ENCODE measurements around the gene MAP3K20. TPM values are rescaled to one million over a fixed set of nuclear protein-coding genes. Genes with fewer than 3 reads are reported as not detected.

MAP3K20 gene
- total RNA-seq, 3 donors from 2014 or later: 8.8 to 238 (median 30.5) TPM

DNA sequence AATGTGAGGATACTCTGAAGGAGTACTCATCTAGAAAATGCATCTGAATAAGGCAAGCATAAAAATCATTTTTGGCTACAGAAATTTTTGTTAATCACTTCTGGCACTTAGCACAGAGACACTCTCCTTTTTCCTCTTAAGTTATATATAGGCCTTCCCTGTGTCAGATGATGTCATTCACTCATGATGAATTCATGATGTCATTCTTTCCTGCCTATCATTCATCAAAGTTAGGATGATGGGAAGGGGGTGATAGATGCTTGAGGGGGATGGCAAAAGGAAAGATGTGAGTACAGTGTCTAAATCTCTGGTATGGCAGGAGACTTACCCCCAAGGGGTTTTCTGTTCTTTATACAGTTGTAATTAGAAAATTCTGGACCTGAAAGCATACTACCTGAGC, 42.0 kb downstream of the MAP3K20 start:
- TF ChIP-seq, protein P1, sequence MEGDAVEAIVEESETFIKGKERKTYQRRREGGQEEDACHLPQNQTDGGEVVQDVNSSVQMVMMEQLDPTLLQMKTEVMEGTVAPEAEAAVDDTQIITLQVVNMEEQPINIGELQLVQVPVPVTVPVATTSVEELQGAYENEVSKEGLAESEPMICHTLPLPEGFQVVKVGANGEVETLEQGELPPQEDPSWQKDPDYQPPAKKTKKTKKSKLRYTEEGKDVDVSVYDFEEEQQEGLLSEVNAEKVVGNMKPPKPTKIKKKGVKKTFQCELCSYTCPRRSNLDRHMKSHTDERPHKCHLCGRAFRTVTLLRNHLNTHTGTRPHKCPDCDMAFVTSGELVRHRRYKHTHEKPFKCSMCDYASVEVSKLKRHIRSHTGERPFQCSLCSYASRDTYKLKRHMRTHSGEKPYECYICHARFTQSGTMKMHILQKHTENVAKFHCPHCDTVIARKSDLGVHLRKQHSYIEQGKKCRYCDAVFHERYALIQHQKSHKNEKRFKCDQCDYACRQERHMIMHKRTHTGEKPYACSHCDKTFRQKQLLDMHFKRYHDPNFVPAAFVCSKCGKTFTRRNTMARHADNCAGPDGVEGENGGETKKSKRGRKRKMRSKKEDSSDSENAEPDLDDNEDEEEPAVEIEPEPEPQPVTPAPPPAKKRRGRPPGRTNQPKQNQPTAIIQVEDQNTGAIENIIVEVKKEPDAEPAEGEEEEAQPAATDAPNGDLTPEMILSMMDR (IDR thresholded peaks at IDR 0.05): no peak
- H3K4me3 ChIP-seq: no peak overlapping the region
- intact Hi-C loops (cut with DNase I, micrococcal nuclease): no loop called here
- DNase-seq (no peak), ATAC-seq (no peak)
- H3K4me1 ChIP-seq (ENCODE audit: low read depth): no peaks in the 10 kb centered on the region
- H3K9me3 ChIP-seq: no peaks in the 10 kb centered on the region
- H3K36me3 ChIP-seq (ENCODE audit: low read depth): no peaks in the 10 kb centered on the region

DNA sequence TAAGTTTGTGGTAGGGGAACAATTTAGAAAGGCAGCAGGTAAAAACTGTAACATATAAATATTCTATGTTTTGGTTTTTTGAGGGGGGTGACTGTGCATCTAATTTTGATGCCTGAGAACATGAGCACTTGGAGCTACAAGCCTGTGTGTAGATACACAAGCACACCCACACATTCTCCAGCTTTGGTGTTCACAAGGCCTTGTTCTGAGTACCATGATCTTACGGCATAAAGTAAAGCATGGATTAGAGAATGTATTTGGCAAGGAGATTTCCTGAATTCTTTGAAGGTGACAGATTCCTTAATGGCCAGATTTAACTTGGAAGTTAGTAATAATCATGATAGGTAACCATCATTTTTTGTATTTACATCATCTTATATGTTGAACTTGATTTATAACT, 42.7 kb downstream of the MAP3K20 start:
- Histone ChIP-seq H3K4me3 (no peak overlapping the region), H3K9me3 (no peaks in the 10 kb centered on the region), H3K36me3 (ENCODE audit: low read depth) (no peaks in the 10 kb centered on the region), H3K4me1 (ENCODE audit: low read depth) (no peaks in the 10 kb centered on the region)
- no peak for DNase-seq
- ATAC-seq: no peak
- intact Hi-C loops (cut with DNase I, micrococcal nuclease): no loop called here
- TF ChIP-seq, protein P1 (IDR thresholded peaks at IDR 0.05): no peak

DNA sequence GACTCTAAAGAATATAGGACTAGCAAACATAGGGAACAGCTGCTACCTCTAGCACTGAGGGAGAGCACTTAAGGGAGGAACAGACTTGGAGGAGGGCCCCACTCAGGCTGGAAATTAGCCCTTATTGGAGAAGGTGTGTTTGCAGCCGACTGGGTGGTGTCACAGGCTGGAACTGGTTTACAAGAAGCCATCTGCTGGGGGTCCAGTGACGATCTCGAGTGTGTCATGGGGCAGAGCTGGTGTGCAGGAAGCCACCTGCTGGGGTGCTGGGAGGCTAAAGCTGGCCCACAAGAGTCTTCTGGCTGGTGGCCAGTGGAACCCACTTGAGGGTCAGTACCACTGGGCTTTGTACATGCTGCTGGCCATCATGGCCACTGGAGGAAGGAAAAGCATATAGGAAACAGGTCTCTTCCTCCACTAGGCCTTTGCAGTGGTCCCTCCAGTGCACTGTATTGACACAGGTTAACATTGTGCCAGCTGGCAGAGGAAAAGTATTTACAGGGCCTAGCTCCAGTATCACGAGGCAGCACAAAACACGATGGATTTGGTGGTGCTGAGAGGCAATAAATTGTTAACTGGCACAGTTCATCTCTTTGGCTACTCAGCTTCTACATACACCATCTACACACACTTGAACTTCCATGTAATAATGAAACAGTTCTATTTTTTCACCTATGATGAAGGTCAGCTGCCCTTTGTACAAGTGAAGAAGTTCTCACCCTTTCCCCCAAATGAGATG, 43.6 kb downstream of the MAP3K20 start:
- Histone ChIP-seq H3K36me3 (ENCODE audit: low read depth) (no peaks in the 10 kb centered on the region), H3K4me3 (no peak overlapping the region), H3K4me1 (ENCODE audit: low read depth) (no peaks in the 10 kb centered on the region), H3K9me3 (no peaks in the 10 kb centered on the region)
- TF ChIP-seq, protein P1 (IDR thresholded peaks at IDR 0.05): no peak
- DNase-seq (no peak), ATAC-seq (peak; percentile 51)
- intact Hi-C loops (cut with DNase I, micrococcal nuclease): no loop called here

DNA sequence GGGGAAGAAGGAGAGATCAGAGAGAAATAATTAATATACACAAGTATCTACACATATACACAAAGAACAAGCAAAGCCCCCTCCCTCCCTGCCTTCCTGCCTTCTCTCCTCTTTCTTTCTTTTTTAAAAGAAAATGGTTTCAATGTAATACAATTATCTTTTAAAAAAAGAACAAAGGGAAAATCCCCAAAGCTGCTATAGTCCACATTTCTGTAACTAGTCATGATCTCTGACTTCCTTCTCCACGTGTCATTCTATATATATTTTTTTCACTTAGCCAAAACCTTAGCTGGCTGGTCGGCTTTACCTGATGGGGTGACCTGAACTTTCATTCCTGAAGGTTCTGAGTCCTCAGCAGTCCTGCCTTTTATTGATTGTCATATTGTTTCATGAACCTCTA, 44.3 kb downstream of the MAP3K20 start:
- DNase-seq (no peak), ATAC-seq (no peak)
- TF ChIP-seq, protein P1 (IDR thresholded peaks at IDR 0.05): no peak
- no peaks in the 10 kb centered on the region for H3K36me3 ChIP-seq (ENCODE audit: low read depth)
- H3K4me3 ChIP-seq: no peak overlapping the region
- intact Hi-C loops (cut with DNase I, micrococcal nuclease): no loop called here
- H3K4me1 ChIP-seq (ENCODE audit: low read depth): no peaks in the 10 kb centered on the region
- H3K9me3 ChIP-seq: no peaks in the 10 kb centered on the region

DNA sequence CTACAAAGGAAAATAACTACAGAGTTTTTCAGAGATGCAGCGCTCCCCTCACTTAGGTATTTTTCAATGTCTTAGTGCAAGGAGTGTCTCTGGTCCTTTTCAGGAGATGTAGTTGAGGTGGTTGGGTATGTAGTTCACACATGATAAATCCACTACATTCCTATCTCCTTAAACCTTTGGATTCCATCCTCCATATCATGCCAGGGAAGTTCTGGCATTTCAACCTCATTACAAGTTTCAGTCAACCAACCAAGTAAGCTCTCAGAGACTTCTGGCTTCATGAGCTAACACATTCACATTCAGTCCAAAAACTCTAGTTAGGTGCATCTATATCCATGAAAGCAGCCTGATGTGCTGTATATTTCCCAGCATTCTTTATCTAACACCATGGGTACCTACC, 47.3 kb downstream of the MAP3K20 start:
- ATAC-seq (no peak), DNase-seq (no peak)
- H3K4me1 ChIP-seq (ENCODE audit: low read depth): no peaks in the 10 kb centered on the region
- no peak overlapping the region for H3K4me3 ChIP-seq
- TF ChIP-seq, protein P1 (IDR thresholded peaks at IDR 0.05): no peak
- H3K9me3 ChIP-seq: no peaks in the 10 kb centered on the region
- no peaks in the 10 kb centered on the region for H3K36me3 ChIP-seq (ENCODE audit: low read depth)
- intact Hi-C loops (cut with DNase I, micrococcal nuclease): no loop called here
